Thyroid gland (tissue), 4 donors: ENCODE data around the gene ATRIP.

ENCODE experiments used
- CTCF ChIP-seq, 6 experiments: fragments of 200-600 bp in 3 of 6; fragments of 450-650 bp in 3 of 6; sonication (generic) in 3 of 6; IDR thresholded peaks; one replicate each; pipeline ENCODE4 v1.5.1; 2016 to 2019; ENCODE audit warnings: antibody characterized with exemption in 6 of 6, mild to moderate bottlenecking in 2 of 6, inconsistent platforms in 1 of 6, moderate library complexity in 1 of 6
- POLR2A ChIP-seq, 2 donors: fragments of 450-650 bp; IDR thresholded peaks; one replicate each; pipeline ENCODE4 v1.6.1; 2017; ENCODE audit warnings: antibody characterized with exemption in 2 of 2, mild to moderate bottlenecking in 2 of 2, moderate library complexity in 1 of 2

- TF ChIP-seq CTCF (IDR thresholded peaks at IDR 0.05) (no peak), POLR2A (IDR thresholded peaks at IDR 0.05) (no peak)
Measured at GRCh38 chr3:48470286-48470685, 23.7 kb downstream of the ATRIP start.
